Stimulated activated CD4-positive, alpha-beta T cell treated with anti-CD3 and anti-CD28 coated beads, Interleukin-12 subunit alpha, Interleukin-12 subunit beta, amount 100 ng/mL, for 24 hours (primary cell): ENCODE data around the gene ATP4A.
"Not testable (repeated sequence)": the region's sequence is repeated elsewhere in the genome, so short reads cannot be mapped to it uniquely, and the experiment has no call there.

Experiments
- DNase-seq, 2 experiments: peaks; one replicate each; pipeline ENCODE4 v3.0.0-alpha.2; 2020; ENCODE audit warnings: low read depth in 2 of 2

ATP4A gene

GRCh38 chr19:35563207-35563829 lies at the start of gene ATP4A:
Gene ATP4A, minus strand, starts transcription at chr19:35563658. Its CDS starts 29 bp downstream, at chr19:35563629.
- DNase-seq, result no peak

GRCh38 chr19:35612559-35613321 lies 49.3 kb upstream of the ATP4A start, which contains the start of gene HAUS5:
Gene HAUS5, plus strand, starts transcription at chr19:35612735. Its CDS starts 60 bp downstream, at chr19:35612795.
- DNase-seq, result peak; percentile 93

- no peak for DNase-seq
These were observed 48.7 kb upstream of the ATP4A start for GRCh38 chr19:35612224-35612558.

GRCh38 chr19:35609851-35610353 lies 46.4 kb upstream of the ATP4A start:
- DNase-seq, result no peak

GRCh38 chr19:35608251-35608650 lies 44.8 kb upstream of the ATP4A start:
- DNase-seq, result no peak

- DNase-seq, result no peak
These were observed 44.2 kb upstream of the ATP4A start for GRCh38 chr19:35607661-35608060.

GRCh38 chr19:35607170-35607569 lies 43.7 kb upstream of the ATP4A start:
- DNase-seq, result not testable (repeated sequence)

- not testable (repeated sequence) for DNase-seq
These were observed 41.0 kb upstream of the ATP4A start for GRCh38 chr19:35604436-35604835.

GRCh38 chr19:35601971-35602370 lies 38.5 kb upstream of the ATP4A start:
- DNase-seq, result no peak

GRCh38 chr19:35596366-35596999 lies 33.0 kb upstream of the ATP4A start:
- no peak for DNase-seq

GRCh38 chr19:35595928-35596327 lies 32.5 kb upstream of the ATP4A start:
- no peak for DNase-seq

GRCh38 chr19:35595026-35595425 lies 31.6 kb upstream of the ATP4A start:
- not testable (repeated sequence) for DNase-seq

- DNase-seq, result no peak
These were observed 28.8 kb upstream of the ATP4A start for GRCh38 chr19:35592226-35592625.

- DNase-seq, result no peak
These were observed 27.4 kb upstream of the ATP4A start for GRCh38 chr19:35590875-35591274.

- DNase-seq, result no peak
These were observed 23.9 kb upstream of the ATP4A start for GRCh38 chr19:35587321-35587720.

GRCh38 chr19:35585848-35586247 lies 22.4 kb upstream of the ATP4A start, which contains the start of gene PMIS2:
Gene PMIS2, plus strand, starts transcription at chr19:35586173. Its CDS starts 87 bp downstream, at chr19:35586260.
- peak in 1 of 2 experiments; percentile 20 for DNase-seq

- no peak for DNase-seq
These were observed 19.3 kb upstream of the ATP4A start for GRCh38 chr19:35582760-35583159.

GRCh38 chr19:35578707-35579106 lies 15.2 kb upstream of the ATP4A start:
- DNase-seq, result no peak

GRCh38 chr19:35577918-35578317 lies 14.5 kb upstream of the ATP4A start:
- DNase-seq, result no peak

GRCh38 chr19:35571406-35571965 lies 8.0 kb upstream of the ATP4A start:
- no peak for DNase-seq

- DNase-seq, result no peak
These were observed 5.9 kb upstream of the ATP4A start for GRCh38 chr19:35569281-35569781.

- no peak for DNase-seq
These were observed 3.3 kb upstream of the ATP4A start for GRCh38 chr19:35566738-35567137.
